Thoracic aorta (tissue), 2 donors: ENCODE measurements around the gene OR2V1. TPM values are rescaled to one million over a fixed set of nuclear protein-coding genes. Genes with fewer than 3 reads are reported as not detected.

ENCODE experiments used
- ATAC-seq: fragments of 150-250 bp; one replicate; pipeline ENCODE4 v1.8.0; 2017; ENCODE audit warnings: low read depth; ENCODE audit not compliant: insufficient number of reproducible peaks, low FRiP score
- DNase-seq: peaks from one replicate; pipeline ENCODE4 v3.0.0-alpha.2; 2020; ENCODE audit warnings: low spot score
- H3K27ac ChIP-seq, 2 donors: fragments of 200-600 bp; sonication (generic); 1 replicate in 1 of 2; 2 replicates in 1 of 2; pipeline ENCODE4 v1.5.1; 2016; ENCODE audit warnings: mild to moderate bottlenecking in 2 of 2, moderate library complexity in 2 of 2
- H3K27me3 ChIP-seq: fragments of 200-600 bp; sonication (generic); replicated peaks from 2 replicates; pipeline ENCODE4 v1.6.0; 2016; ENCODE audit warnings: mild to moderate bottlenecking; ENCODE audit not compliant: insufficient read depth
- H3K36me3 ChIP-seq: fragments of 200-600 bp; sonication (generic); one replicate; pipeline ENCODE4 v1.5.1; 2016
- H3K4me1 ChIP-seq, 2 donors: fragments of 200-600 bp; sonication (generic); 1 replicate in 1 of 2; 2 replicates in 1 of 2; pipeline versions ENCODE4 v1.5.1 to v1.6.0; 2016; ENCODE audit warnings: low read depth in 2 of 2, mild to moderate bottlenecking in 1 of 2; ENCODE audit not compliant: control insufficient read depth in 1 of 2
- H3K4me3 ChIP-seq: fragments of 200-600 bp; sonication (generic); 2 replicates; pipeline ENCODE4 v1.5.1; 2016; ENCODE audit warnings: mild to moderate bottlenecking
- H3K9me3 ChIP-seq: fragments of 200-600 bp; sonication (generic); 2 replicates; pipeline ENCODE4 v1.5.1; 2016
- total RNA-seq, 2 donors: library from RNA; depleted of rRNA; stranded (reverse); fragments of >200 nt; gene quantifications; one replicate each; pipeline versions ENCODE4 v1.1.0 to v1.2.3, GENCODE V29; 2016
- TF ChIP-seq, protein P1 (sequence below): fragments of 200-600 bp; sonication (generic); IDR thresholded peaks from one replicate; pipeline ENCODE4 v1.5.1; 2019; ENCODE audit warnings: antibody characterized with exemption

The OR2V1 gene
- total RNA-seq, 2 donors from 2014 or later = not detected

DNA sequence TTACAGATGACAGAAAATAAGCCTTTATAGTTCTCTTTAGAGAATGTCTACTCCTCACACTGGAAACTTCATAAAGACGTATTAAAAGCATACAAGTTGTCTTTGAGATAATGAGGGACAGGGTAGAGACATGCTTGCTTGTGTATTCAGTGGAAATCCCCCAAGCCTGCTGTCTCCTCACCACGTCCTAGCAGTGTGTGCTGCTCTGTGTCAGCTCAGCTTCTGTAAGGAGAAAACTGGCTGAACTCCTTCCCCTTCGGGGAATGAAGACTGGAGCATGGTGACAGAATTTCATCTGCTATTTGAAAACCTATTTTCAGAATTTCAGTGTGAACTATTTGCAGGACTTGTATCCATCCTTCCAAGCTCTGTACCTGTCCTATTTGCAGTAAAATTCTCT is 25.8 kb upstream of the OR2V1 start:
- H3K9me3 ChIP-seq = no peaks in the 10 kb centered on the region
- TF ChIP-seq, protein P1, sequence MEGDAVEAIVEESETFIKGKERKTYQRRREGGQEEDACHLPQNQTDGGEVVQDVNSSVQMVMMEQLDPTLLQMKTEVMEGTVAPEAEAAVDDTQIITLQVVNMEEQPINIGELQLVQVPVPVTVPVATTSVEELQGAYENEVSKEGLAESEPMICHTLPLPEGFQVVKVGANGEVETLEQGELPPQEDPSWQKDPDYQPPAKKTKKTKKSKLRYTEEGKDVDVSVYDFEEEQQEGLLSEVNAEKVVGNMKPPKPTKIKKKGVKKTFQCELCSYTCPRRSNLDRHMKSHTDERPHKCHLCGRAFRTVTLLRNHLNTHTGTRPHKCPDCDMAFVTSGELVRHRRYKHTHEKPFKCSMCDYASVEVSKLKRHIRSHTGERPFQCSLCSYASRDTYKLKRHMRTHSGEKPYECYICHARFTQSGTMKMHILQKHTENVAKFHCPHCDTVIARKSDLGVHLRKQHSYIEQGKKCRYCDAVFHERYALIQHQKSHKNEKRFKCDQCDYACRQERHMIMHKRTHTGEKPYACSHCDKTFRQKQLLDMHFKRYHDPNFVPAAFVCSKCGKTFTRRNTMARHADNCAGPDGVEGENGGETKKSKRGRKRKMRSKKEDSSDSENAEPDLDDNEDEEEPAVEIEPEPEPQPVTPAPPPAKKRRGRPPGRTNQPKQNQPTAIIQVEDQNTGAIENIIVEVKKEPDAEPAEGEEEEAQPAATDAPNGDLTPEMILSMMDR = no peak
- no peak overlapping the region for H3K27ac ChIP-seq
- H3K27me3 ChIP-seq = no peaks in the 10 kb centered on the region
- H3K36me3 ChIP-seq = no peaks in the 10 kb centered on the region
- H3K4me1 ChIP-seq = no peaks in the 10 kb centered on the region
- no peak overlapping the region for H3K4me3 ChIP-seq
- no peak for DNase-seq
- no peak for ATAC-seq

DNA sequence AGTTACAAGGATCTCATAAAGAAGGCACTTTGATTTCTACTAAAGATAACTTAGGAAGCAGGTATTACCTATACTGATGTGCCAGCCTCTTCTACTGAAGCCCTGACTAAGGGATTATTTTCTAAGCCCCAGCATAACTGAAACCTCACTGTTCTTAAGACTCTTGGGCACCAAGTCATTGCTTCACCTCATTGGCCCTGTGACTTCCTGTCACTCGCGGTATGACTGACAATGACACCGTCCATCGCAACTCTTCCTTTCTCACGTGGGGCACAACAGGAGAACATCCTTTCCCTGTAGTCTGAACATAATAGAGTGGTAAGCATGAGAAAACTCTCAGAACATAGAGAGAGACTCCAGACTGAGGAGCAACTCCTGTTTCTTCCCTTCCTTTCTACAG is 22.8 kb upstream of the OR2V1 start:
- no peaks in the 10 kb centered on the region for H3K4me1 ChIP-seq
- no peaks in the 10 kb centered on the region for H3K27me3 ChIP-seq
- H3K9me3 ChIP-seq = no peaks in the 10 kb centered on the region
- H3K27ac ChIP-seq = no peak overlapping the region
- H3K36me3 ChIP-seq = no peaks in the 10 kb centered on the region
- TF ChIP-seq, protein P1 = no peak
- DNase-seq = no peak
- no peak overlapping the region for H3K4me3 ChIP-seq
- ATAC-seq = no peak

DNA sequence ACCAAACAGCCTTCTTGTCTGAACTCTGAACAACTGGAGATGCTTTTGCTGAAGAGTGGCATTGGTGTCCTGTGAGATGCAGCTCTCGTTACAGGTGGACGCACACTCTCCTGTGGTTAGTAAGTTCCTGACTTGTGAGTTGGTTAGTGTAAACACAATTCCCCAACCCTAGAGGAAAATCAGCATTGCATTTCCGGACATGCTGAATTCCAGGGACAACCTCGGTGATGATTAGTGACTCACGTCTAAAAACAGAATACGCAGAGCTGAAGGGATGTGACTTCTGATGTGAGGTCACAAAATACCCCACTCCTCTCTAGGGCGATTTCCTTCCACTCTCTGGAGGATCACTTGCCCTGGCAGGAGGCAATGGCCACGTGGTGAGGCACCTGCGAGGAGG is 21.4 kb upstream of the OR2V1 start:
- H3K27ac ChIP-seq = no peak overlapping the region
- no peaks in the 10 kb centered on the region for H3K27me3 ChIP-seq
- H3K36me3 ChIP-seq = no peaks in the 10 kb centered on the region
- H3K4me3 ChIP-seq = no peak overlapping the region
- no peaks in the 10 kb centered on the region for H3K9me3 ChIP-seq
- ATAC-seq (no peak), DNase-seq (no peak)
- TF ChIP-seq, protein P1 = no peak
- no peaks in the 10 kb centered on the region for H3K4me1 ChIP-seq

DNA sequence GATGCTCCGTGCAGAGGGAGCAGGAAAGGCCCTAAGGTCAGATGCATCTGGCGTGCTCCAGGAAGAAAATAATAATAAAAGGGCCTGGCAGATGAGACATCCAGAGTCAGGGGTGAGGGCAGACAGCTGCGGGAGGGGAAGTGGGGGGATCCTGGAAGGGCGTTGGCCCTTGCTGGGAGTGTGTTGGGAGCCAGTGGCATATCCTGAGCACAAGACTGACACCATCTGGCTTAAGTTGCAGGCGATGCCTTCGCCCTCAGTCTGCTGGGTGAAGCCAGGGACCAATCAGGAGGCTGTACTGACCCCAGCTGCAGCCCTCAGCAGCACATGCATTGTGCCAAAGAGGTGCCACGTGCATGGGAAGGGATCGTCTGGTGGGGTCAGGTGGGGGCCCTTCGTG is 20.2 kb upstream of the OR2V1 start:
- Histone ChIP-seq H3K27me3 (no peaks in the 10 kb centered on the region), H3K4me1 (no peaks in the 10 kb centered on the region), H3K36me3 (no peaks in the 10 kb centered on the region), H3K27ac (no peak overlapping the region), H3K9me3 (no peaks in the 10 kb centered on the region), H3K4me3 (no peak overlapping the region)
- no peak for DNase-seq
- no peak for ATAC-seq
- TF ChIP-seq, protein P1 = no peak

DNA sequence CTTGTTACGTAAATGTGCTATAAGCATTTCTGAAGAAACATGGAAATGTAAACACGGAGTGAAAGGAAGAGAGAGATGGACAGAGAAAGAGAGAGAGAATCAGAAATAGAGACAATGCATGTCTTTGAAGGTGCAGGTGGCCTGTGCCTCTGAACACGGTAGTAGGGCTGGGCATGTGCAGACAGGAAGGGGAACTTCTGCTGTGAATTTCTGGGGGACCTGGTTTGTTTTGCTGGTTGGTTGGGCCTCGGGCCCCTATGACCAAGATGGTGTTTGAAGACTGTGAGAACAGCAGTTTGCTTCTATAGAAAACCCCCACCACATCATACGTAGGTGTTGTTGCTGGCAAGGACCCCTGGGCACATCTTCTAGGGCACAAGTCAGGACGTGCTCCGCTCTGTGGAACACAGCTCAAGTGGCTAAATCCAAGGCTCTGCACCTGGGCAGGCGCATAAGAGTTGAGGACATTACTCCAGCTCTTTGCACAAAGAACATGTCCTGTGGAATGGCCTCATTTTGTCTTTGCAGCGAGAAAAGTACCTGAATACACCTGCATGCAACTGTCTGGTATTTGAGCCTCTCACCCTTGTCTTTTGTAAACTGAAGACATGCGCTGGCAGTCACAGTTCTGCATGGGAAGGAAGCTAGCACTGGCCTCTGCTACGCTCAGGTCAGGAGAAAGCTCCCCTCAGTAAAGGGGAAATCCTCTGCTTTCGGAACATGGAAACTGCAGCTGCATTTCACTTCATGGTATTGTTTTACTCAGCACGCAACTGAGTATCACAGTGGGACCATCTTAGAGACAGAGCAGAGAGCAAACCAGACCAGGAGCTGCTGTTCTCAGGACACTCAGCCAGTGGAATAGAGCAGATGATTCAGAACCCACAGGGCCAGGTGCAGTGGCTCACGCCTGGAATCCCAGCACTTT is 19.1 kb upstream of the OR2V1 start:
- Histone ChIP-seq H3K4me3 (no peak overlapping the region), H3K27ac (no peak overlapping the region), H3K4me1 (no peaks in the 10 kb centered on the region), H3K9me3 (no peaks in the 10 kb centered on the region), H3K36me3 (no peaks in the 10 kb centered on the region), H3K27me3 (no peaks in the 10 kb centered on the region)
- no peak for DNase-seq
- ATAC-seq = no peak
- TF ChIP-seq, protein P1 = no peak
